OCI-LY3 (cell line): Measurements from ENCODE around the gene CELF6.

Source experiments
- H2AFZ ChIP-seq: fragments of 200-600, 300-600 bp; shearing (Covaris generic); 2 replicates; pipeline ENCODE4 v1.6.0; 2014; ENCODE audit warnings: antibody characterized with exemption, low read depth, low read length
- H3K27ac ChIP-seq: fragments of 200-600, 300-600 bp; sonication (generic); 2 replicates; pipeline ENCODE4 v1.5.1; 2014; ENCODE audit warnings: mild to moderate bottlenecking, low read length, moderate library complexity, mixed read lengths
- H3K27me3 ChIP-seq: fragments of 200-600, 300-600 bp; sonication (generic); 2 replicates; pipeline ENCODE4 v1.6.1; 2014; ENCODE audit warnings: low read depth, low read length, mixed read lengths
- H3K36me3 ChIP-seq: fragments of 200-600, 300-600 bp; sonication (generic); replicated peaks from 2 replicates; pipeline ENCODE3; 2014; ENCODE audit warnings: low read depth, low read length, mixed read lengths
- H3K4me1 ChIP-seq: fragments of 300-600, 200-600 bp; sonication (generic); 2 replicates; pipeline ENCODE4 v1.6.1; 2014; ENCODE audit warnings: low read length, mixed read lengths
- H3K4me2 ChIP-seq: fragments of 200-600, 300-600 bp; sonication (generic); 2 replicates; pipeline ENCODE4 v1.6.1; 2014; ENCODE audit warnings: low read length, mixed read lengths
- H3K4me3 ChIP-seq: fragments of 300-600, 200-600 bp; sonication (generic); 2 replicates; pipeline ENCODE4 v1.5.1; 2014; ENCODE audit warnings: antibody characterized with exemption, mild to moderate bottlenecking, low read length, moderate library complexity
- H3K79me2 ChIP-seq: fragments of 300-600, 200-600 bp; shearing (Covaris generic); 2 replicates; pipeline ENCODE4 v1.6.1; 2014; ENCODE audit warnings: mild to moderate bottlenecking, low read length, mixed read lengths
- H3K9ac ChIP-seq: fragments of 300-600, 200-600 bp; shearing (Covaris generic); 2 replicates; pipeline ENCODE4 v1.6.0; 2014; ENCODE audit warnings: mild to moderate bottlenecking, low read length, moderate library complexity
- H3K9me3 ChIP-seq: fragments of 200-600, 300-600 bp; shearing (Covaris generic); 2 replicates; pipeline ENCODE4 v1.6.1; 2014; ENCODE audit warnings: low read length, mixed read lengths; ENCODE audit not compliant: insufficient read depth
- H4K20me1 ChIP-seq: fragments of 200-600, 300-600 bp; sonication (generic); 2 replicates; pipeline ENCODE4 v1.6.1; 2016; ENCODE audit warnings: low read length, mixed read lengths; ENCODE audit not compliant: insufficient read depth
- CTCF ChIP-seq: fragments of 200-600, 300-600 bp; sonication (generic); IDR thresholded peaks from 2 replicates; pipeline ENCODE4 v1.5.1; 2014; ENCODE audit warnings: antibody characterized with exemption, low read length, low read depth
- EZH2phosphoT487 ChIP-seq: fragments of 200-600 bp; shearing (Covaris generic); IDR thresholded peaks from 2 replicates; pipeline ENCODE4 v1.6.1; 2018; ENCODE audit warnings: antibody characterized with exemption, mixed run types, low read depth

CELF6 gene

GRCh38 chr15:72338617-72339321 lies 18.8 kb upstream of the CELF6 start:
- Histone ChIP-seq H2AFZ (no peak overlapping the region), H3K27ac (no peak overlapping the region)

GRCh38 chr15:72338148-72338547 lies 18.2 kb upstream of the CELF6 start:
- TF ChIP-seq CTCF, result no peak
- TF ChIP-seq EZH2phosphoT487, result no peak
- H3K27me3 ChIP-seq, result no peaks in the 10 kb centered on the region
- no peak overlapping the region for H3K4me2 ChIP-seq
- no peaks in the 10 kb centered on the region for H3K4me1 ChIP-seq
- no peak overlapping the region for H3K4me3 ChIP-seq
- H3K79me2 ChIP-seq, result no peaks in the 10 kb centered on the region
- no peaks in the 10 kb centered on the region for H3K9me3 ChIP-seq
- no peak overlapping the region for H3K27ac ChIP-seq
- no peak overlapping the region for H3K9ac ChIP-seq
- no peaks in the 10 kb centered on the region for H4K20me1 ChIP-seq
- H2AFZ ChIP-seq, result no peak overlapping the region
- peaks cover 4% of the 10 kb centered on the region for H3K36me3 ChIP-seq

More at GRCh38 chr15:72338617-72339321, 18.8 kb upstream of the CELF6 start:
- Histone ChIP-seq H3K9ac (no peak overlapping the region), H3K79me2 (no peaks in the 10 kb centered on the region), H3K36me3 (peaks cover 4% of the 10 kb centered on the region), H3K4me3 (no peak overlapping the region), H3K27me3 (no peaks in the 10 kb centered on the region), H4K20me1 (no peaks in the 10 kb centered on the region), H3K4me1 (no peaks in the 10 kb centered on the region), H3K9me3 (no peaks in the 10 kb centered on the region), H3K4me2 (no peak overlapping the region)
- TF ChIP-seq CTCF, result no peak
- TF ChIP-seq EZH2phosphoT487, result no peak

- Histone ChIP-seq H3K79me2 (no peaks in the 10 kb centered on the region), H3K36me3 (peaks cover 4% of the 10 kb centered on the region), H3K9ac (no peak overlapping the region), H4K20me1 (no peaks in the 10 kb centered on the region), H3K9me3 (no peaks in the 10 kb centered on the region), H3K4me3 (no peak overlapping the region), H3K4me1 (no peaks in the 10 kb centered on the region), H3K27me3 (no peaks in the 10 kb centered on the region), H3K4me2 (no peak overlapping the region), H3K27ac (no peak overlapping the region), H2AFZ (no peak overlapping the region)
- no peak for TF ChIP-seq CTCF
- no peak for TF ChIP-seq EZH2phosphoT487
Observed at GRCh38 chr15:72334842-72335241, 14.9 kb upstream of the CELF6 start.

- Histone ChIP-seq H3K36me3 (peaks cover 8% of the 10 kb centered on the region), H3K4me2 (no peak overlapping the region), H3K79me2 (no peaks in the 10 kb centered on the region), H3K4me1 (no peaks in the 10 kb centered on the region), H3K9ac (no peak overlapping the region), H3K4me3 (no peak overlapping the region), H3K27ac (no peak overlapping the region), H3K9me3 (no peaks in the 10 kb centered on the region), H3K27me3 (no peaks in the 10 kb centered on the region), H4K20me1 (no peaks in the 10 kb centered on the region), H2AFZ (no peak overlapping the region)
- TF ChIP-seq EZH2phosphoT487 (no peak), CTCF (no peak)
Observed at GRCh38 chr15:72331021-72331420, 11.1 kb upstream of the CELF6 start.
